Colonic mucosa (tissue), 4 donors: ENCODE measurements around the gene FXYD3. TPM values are rescaled to one million over a fixed set of nuclear protein-coding genes. Genes with fewer than 3 reads are reported as not detected.

Experiments
- DNase-seq: peaks from one replicate; pipeline ENCODE4 v3.0.0-alpha.2; 2020
- H3K27ac ChIP-seq: fragments of 200-600 bp; one replicate; pipeline ENCODE4 v1.8.0; 2021
- H3K27me3 ChIP-seq: fragments of 200-600 bp; one replicate; pipeline ENCODE4 v1.8.0; 2021
- H3K36me3 ChIP-seq: fragments of 200-600 bp; one replicate; pipeline ENCODE4 v1.8.0; 2021
- H3K4me1 ChIP-seq: fragments of 200-600 bp; one replicate; pipeline ENCODE4 v1.8.0; 2021; ENCODE audit warnings: mild to moderate bottlenecking
- H3K4me3 ChIP-seq: fragments of 200-600 bp; one replicate; pipeline ENCODE4 v1.8.0; 2021
- H3K9ac ChIP-seq, 2 donors: one replicate each; pipeline ENCODE4 v1.7.0; 2013; ENCODE audit warnings: control low read depth in 2 of 2, low read depth in 2 of 2, low read length in 2 of 2
- H3K9me3 ChIP-seq: fragments of 200-600 bp; one replicate; pipeline ENCODE4 v1.8.0; 2021
- intact Hi-C: fragments of 100-400 bp; cut with DNase I; formaldehyde crosslinking; loops from one replicate; pipeline ENCODE4 v1.14.1; 2022
- total RNA-seq, 2 donors: library from RNA; stranded (reverse); fragmentation: NEBNext Ultra II Directional in 1 of 2; extraction: Animal tissue kit (Norgen Biotek cat#: 25700) in 1 of 2; gene quantifications; one replicate each; pipeline ENCODE4 v1.2.1, GENCODE V29; 2021
- TF ChIP-seq, protein P1 (sequence below): fragments of 200-600 bp; IDR thresholded peaks from one replicate; pipeline ENCODE4 v1.8.0; 2022; ENCODE audit warnings: antibody characterized with exemption, mild to moderate bottlenecking
- donor health status: healthy.
- donor health status: DM: no; HTN: no; CAD: no.
- donor health status: DM: no; HTN: no; CAD: no.

FXYD3 gene
- total RNA-seq, 2 donors from 2014 or later: 1,386 to 2,836 TPM

DNA sequence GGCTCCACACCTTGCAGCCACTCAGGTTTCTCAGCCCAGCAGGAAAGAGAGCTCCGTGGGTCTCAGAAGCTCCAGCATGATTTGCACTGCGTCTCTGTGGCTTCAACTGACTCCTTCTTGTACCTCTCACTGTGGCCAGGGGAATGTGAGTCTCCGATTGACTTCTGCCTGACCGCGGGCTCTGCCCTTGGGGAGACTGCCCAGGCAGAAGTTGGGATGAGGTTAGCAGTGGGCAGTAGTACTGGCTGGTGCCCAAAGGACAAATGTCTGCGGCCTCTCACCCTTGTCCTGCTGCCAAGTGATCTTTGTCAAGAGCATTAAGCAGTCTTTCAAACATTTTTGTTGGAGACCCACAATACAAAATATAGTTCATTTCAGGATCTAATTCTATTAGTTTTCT, 34.4 kb upstream of the FXYD3 start:
- DNase-seq: no peak
- Histone ChIP-seq H3K27me3 (no peaks in the 10 kb centered on the region), H3K27ac (no peak overlapping the region), H3K4me1 (no peaks in the 10 kb centered on the region), H3K4me3 (no peak overlapping the region), H3K36me3 (no peaks in the 10 kb centered on the region), H3K9me3 (no peaks in the 10 kb centered on the region), H3K9ac (no peak overlapping the region)
- TF ChIP-seq, protein P1, sequence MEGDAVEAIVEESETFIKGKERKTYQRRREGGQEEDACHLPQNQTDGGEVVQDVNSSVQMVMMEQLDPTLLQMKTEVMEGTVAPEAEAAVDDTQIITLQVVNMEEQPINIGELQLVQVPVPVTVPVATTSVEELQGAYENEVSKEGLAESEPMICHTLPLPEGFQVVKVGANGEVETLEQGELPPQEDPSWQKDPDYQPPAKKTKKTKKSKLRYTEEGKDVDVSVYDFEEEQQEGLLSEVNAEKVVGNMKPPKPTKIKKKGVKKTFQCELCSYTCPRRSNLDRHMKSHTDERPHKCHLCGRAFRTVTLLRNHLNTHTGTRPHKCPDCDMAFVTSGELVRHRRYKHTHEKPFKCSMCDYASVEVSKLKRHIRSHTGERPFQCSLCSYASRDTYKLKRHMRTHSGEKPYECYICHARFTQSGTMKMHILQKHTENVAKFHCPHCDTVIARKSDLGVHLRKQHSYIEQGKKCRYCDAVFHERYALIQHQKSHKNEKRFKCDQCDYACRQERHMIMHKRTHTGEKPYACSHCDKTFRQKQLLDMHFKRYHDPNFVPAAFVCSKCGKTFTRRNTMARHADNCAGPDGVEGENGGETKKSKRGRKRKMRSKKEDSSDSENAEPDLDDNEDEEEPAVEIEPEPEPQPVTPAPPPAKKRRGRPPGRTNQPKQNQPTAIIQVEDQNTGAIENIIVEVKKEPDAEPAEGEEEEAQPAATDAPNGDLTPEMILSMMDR: no peak
- intact Hi-C loops: no loop called here

DNA sequence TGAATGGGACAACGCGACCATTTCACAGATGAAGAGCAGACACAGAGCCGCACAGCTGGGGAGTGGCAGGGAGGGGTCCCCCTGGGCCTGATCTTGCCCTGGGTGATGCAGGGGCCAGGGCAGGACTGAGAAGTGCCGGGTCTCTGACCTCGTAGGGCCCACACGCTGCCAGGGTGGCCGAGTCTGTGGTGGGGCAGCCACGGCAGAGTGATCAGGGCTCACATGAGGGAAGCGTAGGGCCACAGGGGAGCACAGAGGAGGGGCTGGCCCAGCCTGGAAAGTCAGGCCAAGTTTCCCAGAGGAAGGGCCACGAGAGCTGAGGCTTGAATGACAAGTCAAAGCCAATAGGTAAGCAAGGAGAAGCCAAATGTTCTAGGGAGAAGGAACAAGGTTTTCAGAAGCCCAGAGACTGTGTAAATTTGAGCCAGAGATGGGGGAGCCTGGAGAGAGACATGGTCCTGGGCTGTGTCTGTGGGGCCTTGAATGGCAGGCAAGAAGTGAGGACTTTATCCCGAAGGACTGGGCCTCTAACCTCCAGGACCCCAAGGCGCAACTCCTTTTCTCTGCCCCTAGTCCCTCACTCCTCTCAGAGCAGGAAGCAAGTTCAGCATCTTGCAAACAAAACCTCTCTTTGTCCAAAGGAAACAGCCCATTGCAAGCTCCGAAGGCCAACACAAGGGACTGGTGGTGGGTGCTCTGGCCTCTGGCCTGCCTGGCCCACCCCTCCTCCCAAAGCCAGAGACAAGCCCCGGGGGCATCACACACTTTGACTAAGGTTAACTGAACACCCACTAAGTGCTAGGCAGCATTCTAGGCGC, 31.7 kb upstream of the FXYD3 start:
- intact Hi-C loops: no loop called here
- H3K9me3 ChIP-seq: no peaks in the 10 kb centered on the region
- H3K4me1 ChIP-seq: no peaks in the 10 kb centered on the region
- no peak overlapping the region for H3K27ac ChIP-seq
- no peak overlapping the region for H3K4me3 ChIP-seq
- no peak overlapping the region for H3K9ac ChIP-seq
- TF ChIP-seq, protein P1: no peak
- DNase-seq: no peak
- no peaks in the 10 kb centered on the region for H3K27me3 ChIP-seq
- H3K36me3 ChIP-seq: no peaks in the 10 kb centered on the region

DNA sequence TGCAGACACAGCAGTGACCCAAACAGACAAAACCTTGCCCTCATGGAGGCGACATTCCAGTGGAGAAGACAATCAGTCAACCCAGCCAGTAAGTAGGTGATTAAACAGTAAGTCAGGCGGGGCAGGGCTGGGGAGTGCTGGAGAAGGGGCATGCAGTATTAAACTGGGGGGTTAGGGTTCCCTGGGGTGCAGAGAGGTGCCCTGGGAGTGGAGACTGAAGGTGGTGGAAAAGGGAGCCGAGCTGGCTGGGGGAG, 31.2 kb upstream of the FXYD3 start:
- intact Hi-C loops: no loop called here
- Histone ChIP-seq H3K27me3 (no peaks in the 10 kb centered on the region), H3K9ac (no peak overlapping the region), H3K27ac (no peak overlapping the region), H3K9me3 (no peaks in the 10 kb centered on the region), H3K4me3 (no peak overlapping the region), H3K36me3 (no peaks in the 10 kb centered on the region), H3K4me1 (no peaks in the 10 kb centered on the region)
- DNase-seq: no peak
- TF ChIP-seq, protein P1: no peak

DNA sequence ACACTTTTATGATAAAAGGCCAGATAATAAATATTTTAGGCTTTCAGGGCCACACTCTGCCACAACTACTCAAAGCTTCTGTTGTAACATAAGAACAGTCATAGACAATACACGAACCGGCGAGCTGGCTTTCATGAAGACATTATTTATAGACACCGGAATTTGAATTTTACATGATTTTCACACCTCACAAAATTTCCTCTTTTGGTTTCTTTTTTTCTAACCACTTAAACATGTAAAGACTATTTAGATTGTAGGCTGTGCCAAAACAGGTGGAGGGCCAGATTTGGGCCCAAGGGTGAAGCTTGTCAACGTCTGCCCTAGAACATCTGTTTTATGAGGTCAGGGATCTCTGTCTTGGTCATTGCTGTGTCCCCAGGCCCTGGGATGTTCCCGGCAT, 29.7 kb upstream of the FXYD3 start:
- H3K27ac ChIP-seq: no peak overlapping the region
- H3K27me3 ChIP-seq: no peaks in the 10 kb centered on the region
- TF ChIP-seq, protein P1: no peak
- H3K9ac ChIP-seq: no peak overlapping the region
- no peak overlapping the region for H3K4me3 ChIP-seq
- H3K9me3 ChIP-seq: no peaks in the 10 kb centered on the region
- H3K36me3 ChIP-seq: no peaks in the 10 kb centered on the region
- intact Hi-C loops: no loop called here
- no peaks in the 10 kb centered on the region for H3K4me1 ChIP-seq
- no peak for DNase-seq

DNA sequence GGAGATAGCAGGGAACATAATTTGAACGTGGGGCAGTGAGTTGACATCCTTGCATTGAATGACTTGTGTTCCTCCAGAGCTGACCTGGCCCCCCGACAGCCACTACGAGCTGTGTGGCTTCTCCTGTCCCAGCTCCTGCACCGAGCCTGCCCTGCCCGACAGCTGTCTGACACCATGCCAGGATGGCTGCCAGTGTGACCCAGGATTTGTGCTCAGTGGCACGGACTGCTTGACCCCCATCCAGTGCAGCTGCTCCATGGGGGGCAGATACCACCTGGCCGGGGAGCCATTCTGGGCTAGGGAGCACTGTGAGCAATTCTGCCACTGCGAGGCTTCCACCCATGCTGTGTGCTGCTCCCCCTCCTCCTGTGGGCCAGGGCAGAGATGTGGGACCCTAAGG, 29.2 kb upstream of the FXYD3 start:
- no peak for DNase-seq
- intact Hi-C loops: no loop called here
- TF ChIP-seq, protein P1: no peak
- Histone ChIP-seq H3K4me1 (no peaks in the 10 kb centered on the region), H3K27me3 (no peaks in the 10 kb centered on the region), H3K9me3 (no peaks in the 10 kb centered on the region), H3K36me3 (no peaks in the 10 kb centered on the region), H3K9ac (no peak overlapping the region), H3K4me3 (no peak overlapping the region), H3K27ac (no peak overlapping the region)
